HepG2 (cell line): ENCODE data around the gene TNFRSF6B. TPM values are rescaled to one million over a fixed set of nuclear protein-coding genes. Genes with fewer than 3 reads are reported as not detected.

Experiments
- BCL3 ChIP-seq: sonication (generic); formaldehyde crosslinking; IDR thresholded peaks from 2 replicates; pipeline ENCODE4 v1.5.1; 2020; ENCODE audit warnings: mild to moderate bottlenecking, missing genetic modification reagents, moderate library complexity
- EEA1 ChIP-seq: sonication (generic); formaldehyde crosslinking; IDR thresholded peaks from 2 replicates; pipeline ENCODE4 v1.5.1; 2020; ENCODE audit warnings: mild to moderate bottlenecking, missing genetic modification reagents, borderline replicate concordance
- EHMT2 ChIP-seq: fragments of 200-600 bp; sonication (generic); IDR thresholded peaks from 2 replicates; pipeline ENCODE4 v1.7.0; 2017; ENCODE audit warnings: antibody characterized with exemption, low read depth, low read length, borderline replicate concordance
- HCFC1 ChIP-seq: fragments of 150-350 bp; IDR thresholded peaks from 2 replicates; pipeline ENCODE4 v1.6.1; 2014; ENCODE audit warnings: low read depth, low read length
- HNRNPL ChIP-seq: fragments of 200-400 bp; formaldehyde crosslinking; IDR thresholded peaks from 2 replicates; pipeline ENCODE4 v1.6.1; 2017; ENCODE audit warnings: mild to moderate bottlenecking, low read depth, low read length
- KDM6A ChIP-seq: IDR thresholded peaks from 2 replicates; pipeline ENCODE4 v1.6.1; 2016; ENCODE audit warnings: low read depth
- KMT2B ChIP-seq: IDR thresholded peaks from 2 replicates; pipeline ENCODE4 v1.6.1; 2016; ENCODE audit warnings: missing genetic modification reagents, missing compliant biosample characterization
- NFYC ChIP-seq: IDR thresholded peaks from 2 replicates; pipeline ENCODE4 v1.6.1; 2016; ENCODE audit warnings: missing genetic modification reagents, missing compliant biosample characterization
- NR0B2 ChIP-seq: sonication (generic); formaldehyde crosslinking; IDR thresholded peaks from 2 replicates; pipeline ENCODE4 v1.4.0; 2020; ENCODE audit warnings: mild to moderate bottlenecking, missing genetic modification reagents
- NRL ChIP-seq: sonication (generic); formaldehyde crosslinking; IDR thresholded peaks from 2 replicates; pipeline ENCODE4 v1.5.0; 2020; ENCODE audit warnings: missing genetic modification reagents, mild to moderate bottlenecking, moderate library complexity, borderline replicate concordance
- ONECUT2 ChIP-seq: sonication (generic); formaldehyde crosslinking; IDR thresholded peaks from 2 replicates; pipeline ENCODE4 v1.4.0; 2020; ENCODE audit warnings: missing genetic modification reagents
- TEAD3 ChIP-seq: optimal IDR thresholded peaks from 2 replicates; pipeline ENCODE3; 2016; ENCODE audit warnings: borderline replicate concordance
- XBP1 ChIP-seq: sonication (generic); formaldehyde crosslinking; IDR thresholded peaks from 2 replicates; pipeline ENCODE4 v1.5.0; 2020; ENCODE audit warnings: missing genetic modification reagents
- ZBTB20 ChIP-seq: sonication (generic); formaldehyde crosslinking; IDR thresholded peaks from 2 replicates; pipeline ENCODE4 v1.8.1; 2023; ENCODE audit warnings: missing genetic modification reagents, low read depth, mild to moderate bottlenecking, borderline replicate concordance
- ZMAT3 ChIP-seq: sonication (generic); formaldehyde crosslinking; conservative IDR thresholded peaks from 2 replicates; pipeline ENCODE4 v1.7.0; 2021; ENCODE audit warnings: missing genetic modification reagents
- ZMAT5 ChIP-seq: sonication (generic); formaldehyde crosslinking; IDR thresholded peaks from 2 replicates; pipeline ENCODE4 v1.5.0; 2020; ENCODE audit warnings: mild to moderate bottlenecking, low read depth, missing genetic modification reagents, borderline replicate concordance
- ZNF136 ChIP-seq: sonication (generic); formaldehyde crosslinking; IDR thresholded peaks from 2 replicates; pipeline ENCODE4 v1.8.1; 2022; ENCODE audit warnings: low read depth, mild to moderate bottlenecking, moderate library complexity, missing genetic modification reagents
- ZNF251 ChIP-seq: sonication (generic); formaldehyde crosslinking; IDR thresholded peaks from 2 replicates; pipeline ENCODE4 v1.9.0; 2021; ENCODE audit warnings: mild to moderate bottlenecking, missing genetic modification reagents
- polyA plus RNA-seq, 8 experiments: library from polyadenylated mRNA; depleted of rRNA in 3 of 8; stranded (reverse) in 7 of 8; unstranded in 1 of 8; fragments of >200 nt; fragmentation: Illumina TruSeq in 4 of 8; extraction: Trizol in 4 of 8; gene quantifications; 2 replicates each; pipeline versions ENCODE4 v1.2.1 to v1.2.3, GENCODE V29; 2011 to 2016; ENCODE audit warnings: low read depth in 4 of 8, missing spikeins in 1 of 8, mixed read lengths in 1 of 8; ENCODE audit not compliant: insufficient read depth in 1 of 8
- total RNA-seq, 5 experiments: library from RNA; depleted of rRNA; stranded (reverse); fragments of >200 nt; fragmentation: Illumina TruSeq; extraction: Trizol; gene quantifications; 2 replicates each; pipeline ENCODE4 v1.2.3, GENCODE V29; 2016; ENCODE audit warnings: low read depth in 1 of 5
- TF ChIP-seq, protein P1 (sequence below): sonication (generic); formaldehyde crosslinking; conservative IDR thresholded peaks from 2 replicates; pipeline ENCODE4 v1.4.0; 2020; ENCODE audit warnings: mild to moderate bottlenecking, missing genetic modification reagents, moderate library complexity
- TF ChIP-seq, protein P2 (sequence below): sonication (generic); formaldehyde crosslinking; IDR thresholded peaks from 2 replicates; pipeline ENCODE4 v1.5.1; 2020; ENCODE audit warnings: missing genetic modification reagents, mild to moderate bottlenecking, borderline replicate concordance
- TF ChIP-seq, protein P3 (sequence below): sonication (generic); formaldehyde crosslinking; IDR thresholded peaks from 2 replicates; pipeline ENCODE4 v1.4.0; 2020; ENCODE audit warnings: missing genetic modification reagents

The TNFRSF6B gene
- total and polyA plus RNA-seq, 2 of the 13 experiments (the other 11 are each of a cell fraction or from before 2014, with no cell fraction given), result 0.24 TPM; not detected in 1

GRCh38 chr20:63706852-63707557 lies 10.6 kb downstream of the TNFRSF6B start (continued):
- TF ChIP-seq TEAD3 (CRISPR knock-in tag), result peak; percentile 80
- TF ChIP-seq NR0B2 (CRISPR knock-in tag), result no peak
- TF ChIP-seq ZMAT5 (CRISPR knock-in tag), result no peak
- TF ChIP-seq HNRNPL, result 0 out of 2 replicates have a peak, but pooled peaks have one; percentile 59
- no peak; the same call in 1 of the 2 replicates for TF ChIP-seq ZMAT3
- TF ChIP-seq, protein P1, sequence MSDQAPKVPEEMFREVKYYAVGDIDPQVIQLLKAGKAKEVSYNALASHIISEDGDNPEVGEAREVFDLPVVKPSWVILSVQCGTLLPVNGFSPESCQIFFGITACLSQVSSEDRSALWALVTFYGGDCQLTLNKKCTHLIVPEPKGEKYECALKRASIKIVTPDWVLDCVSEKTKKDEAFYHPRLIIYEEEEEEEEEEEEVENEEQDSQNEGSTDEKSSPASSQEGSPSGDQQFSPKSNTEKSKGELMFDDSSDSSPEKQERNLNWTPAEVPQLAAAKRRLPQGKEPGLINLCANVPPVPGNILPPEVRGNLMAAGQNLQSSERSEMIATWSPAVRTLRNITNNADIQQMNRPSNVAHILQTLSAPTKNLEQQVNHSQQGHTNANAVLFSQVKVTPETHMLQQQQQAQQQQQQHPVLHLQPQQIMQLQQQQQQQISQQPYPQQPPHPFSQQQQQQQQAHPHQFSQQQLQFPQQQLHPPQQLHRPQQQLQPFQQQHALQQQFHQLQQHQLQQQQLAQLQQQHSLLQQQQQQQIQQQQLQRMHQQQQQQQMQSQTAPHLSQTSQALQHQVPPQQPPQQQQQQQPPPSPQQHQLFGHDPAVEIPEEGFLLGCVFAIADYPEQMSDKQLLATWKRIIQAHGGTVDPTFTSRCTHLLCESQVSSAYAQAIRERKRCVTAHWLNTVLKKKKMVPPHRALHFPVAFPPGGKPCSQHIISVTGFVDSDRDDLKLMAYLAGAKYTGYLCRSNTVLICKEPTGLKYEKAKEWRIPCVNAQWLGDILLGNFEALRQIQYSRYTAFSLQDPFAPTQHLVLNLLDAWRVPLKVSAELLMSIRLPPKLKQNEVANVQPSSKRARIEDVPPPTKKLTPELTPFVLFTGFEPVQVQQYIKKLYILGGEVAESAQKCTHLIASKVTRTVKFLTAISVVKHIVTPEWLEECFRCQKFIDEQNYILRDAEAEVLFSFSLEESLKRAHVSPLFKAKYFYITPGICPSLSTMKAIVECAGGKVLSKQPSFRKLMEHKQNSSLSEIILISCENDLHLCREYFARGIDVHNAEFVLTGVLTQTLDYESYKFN (CRISPR knock-in tag), result no peak; the same call in none of the 2 replicates
- 0 out of 2 replicates have a peak, but pooled peaks have one; percentile 39 for TF ChIP-seq ZNF251 (CRISPR knock-in tag)
- no peak for TF ChIP-seq ZNF136 (CRISPR knock-in tag)
- no peak for TF ChIP-seq XBP1 (CRISPR knock-in tag)
- TF ChIP-seq BCL3 (CRISPR knock-in tag), result no peak
- peak; percentile 19; the same call in 1 of the 2 replicates for TF ChIP-seq NRL (CRISPR knock-in tag)
- 0 out of 2 replicates have a peak, but pooled peaks have one; percentile 47 for TF ChIP-seq ZBTB20
- TF ChIP-seq HCFC1, result peak; percentile 32; the same call in 1 of the 2 replicates
- TF ChIP-seq KDM6A, result no peak
- no peak for TF ChIP-seq ONECUT2 (CRISPR knock-in tag)
- TF ChIP-seq EEA1 (CRISPR knock-in tag), result no peak
- TF ChIP-seq, protein P2, sequence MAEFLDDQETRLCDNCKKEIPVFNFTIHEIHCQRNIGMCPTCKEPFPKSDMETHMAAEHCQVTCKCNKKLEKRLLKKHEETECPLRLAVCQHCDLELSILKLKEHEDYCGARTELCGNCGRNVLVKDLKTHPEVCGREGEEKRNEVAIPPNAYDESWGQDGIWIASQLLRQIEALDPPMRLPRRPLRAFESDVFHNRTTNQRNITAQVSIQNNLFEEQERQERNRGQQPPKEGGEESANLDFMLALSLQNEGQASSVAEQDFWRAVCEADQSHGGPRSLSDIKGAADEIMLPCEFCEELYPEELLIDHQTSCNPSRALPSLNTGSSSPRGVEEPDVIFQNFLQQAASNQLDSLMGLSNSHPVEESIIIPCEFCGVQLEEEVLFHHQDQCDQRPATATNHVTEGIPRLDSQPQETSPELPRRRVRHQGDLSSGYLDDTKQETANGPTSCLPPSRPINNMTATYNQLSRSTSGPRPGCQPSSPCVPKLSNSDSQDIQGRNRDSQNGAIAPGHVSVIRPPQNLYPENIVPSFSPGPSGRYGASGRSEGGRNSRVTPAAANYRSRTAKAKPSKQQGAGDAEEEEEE (CRISPR knock-in tag), result no peak
- TF ChIP-seq NFYC (CRISPR knock-in tag), result no peak
- TF ChIP-seq EHMT2, result no peak
- TF ChIP-seq, protein P3, sequence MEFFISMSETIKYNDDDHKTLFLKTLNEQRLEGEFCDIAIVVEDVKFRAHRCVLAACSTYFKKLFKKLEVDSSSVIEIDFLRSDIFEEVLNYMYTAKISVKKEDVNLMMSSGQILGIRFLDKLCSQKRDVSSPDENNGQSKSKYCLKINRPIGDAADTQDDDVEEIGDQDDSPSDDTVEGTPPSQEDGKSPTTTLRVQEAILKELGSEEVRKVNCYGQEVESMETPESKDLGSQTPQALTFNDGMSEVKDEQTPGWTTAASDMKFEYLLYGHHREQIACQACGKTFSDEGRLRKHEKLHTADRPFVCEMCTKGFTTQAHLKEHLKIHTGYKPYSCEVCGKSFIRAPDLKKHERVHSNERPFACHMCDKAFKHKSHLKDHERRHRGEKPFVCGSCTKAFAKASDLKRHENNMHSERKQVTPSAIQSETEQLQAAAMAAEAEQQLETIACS, result no peak
- no peak; the same call in 1 of the 2 replicates for TF ChIP-seq KMT2B (CRISPR knock-in tag)
